ENCODE results near the gene QPRT.

DNA sequence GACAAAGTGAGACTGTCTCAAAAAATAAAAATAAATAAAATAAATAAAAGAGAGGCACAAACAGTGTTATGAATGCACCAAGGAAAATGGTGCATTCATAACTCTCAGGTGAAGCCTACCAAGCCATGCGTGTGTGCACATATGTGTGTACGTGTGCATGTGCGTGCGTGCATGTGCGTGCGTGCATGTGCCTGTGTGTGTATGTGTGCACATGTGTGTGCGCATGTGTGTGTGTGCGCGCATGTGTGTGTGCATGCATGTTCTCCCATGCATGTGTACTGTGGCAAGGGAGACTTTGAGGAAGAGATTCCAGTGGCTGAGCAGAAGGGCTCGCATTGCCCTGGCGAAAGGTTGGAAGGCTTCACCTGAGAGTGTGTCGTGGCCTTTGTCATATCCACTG, 11.2 kb upstream of the QPRT start:
- TF ChIP-seq MAX (IDR thresholded peaks at IDR 0.05) = no peak
- TF ChIP-seq RXRA (IDR thresholded peaks at IDR 0.05; ENCODE audit: insufficient read depth, low read depth, low read length) = no peak
- TF ChIP-seq CTCF (IDR thresholded peaks at IDR 0.05; ENCODE audit: control extremely low read depth in 1 of 3, insufficient read depth in 1 of 3, low read depth in 1 of 3, low read length in 3 of 3) = no peak
- TF ChIP-seq RFX5 (IDR thresholded peaks at IDR 0.05; ENCODE audit: borderline replicate concordance, low read depth, low read length) = no peak
- TF ChIP-seq, protein P1, sequence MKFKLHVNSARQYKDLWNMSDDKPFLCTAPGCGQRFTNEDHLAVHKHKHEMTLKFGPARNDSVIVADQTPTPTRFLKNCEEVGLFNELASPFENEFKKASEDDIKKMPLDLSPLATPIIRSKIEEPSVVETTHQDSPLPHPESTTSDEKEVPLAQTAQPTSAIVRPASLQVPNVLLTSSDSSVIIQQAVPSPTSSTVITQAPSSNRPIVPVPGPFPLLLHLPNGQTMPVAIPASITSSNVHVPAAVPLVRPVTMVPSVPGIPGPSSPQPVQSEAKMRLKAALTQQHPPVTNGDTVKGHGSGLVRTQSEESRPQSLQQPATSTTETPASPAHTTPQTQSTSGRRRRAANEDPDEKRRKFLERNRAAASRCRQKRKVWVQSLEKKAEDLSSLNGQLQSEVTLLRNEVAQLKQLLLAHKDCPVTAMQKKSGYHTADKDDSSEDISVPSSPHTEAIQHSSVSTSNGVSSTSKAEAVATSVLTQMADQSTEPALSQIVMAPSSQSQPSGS (IDR thresholded peaks at IDR 0.05; ENCODE audit: low read length) = no peak
- TF ChIP-seq GABPA (IDR thresholded peaks at IDR 0.05; ENCODE audit: borderline replicate concordance, insufficient read depth, low read length) = no peak
- no peak for TF ChIP-seq POLR2A (IDR thresholded peaks at IDR 0.05; ENCODE audit: control extremely low read depth in 1 of 2, low read depth in 2 of 2, low read length in 2 of 2)
- no peak for TF ChIP-seq RAD21 (IDR thresholded peaks at IDR 0.05 in 1 of 2, conservative IDR thresholded peaks at IDR 0.05 in 1 of 2; ENCODE audit: low read depth in 2 of 2, low read length in 2 of 2)
- no peak for TF ChIP-seq ASH2L (IDR thresholded peaks at IDR 0.05; ENCODE audit: low read length)
- no peak for TF ChIP-seq JUND (IDR thresholded peaks at IDR 0.05; ENCODE audit: low read length)
- no peak for TF ChIP-seq MAFK (IDR thresholded peaks at IDR 0.05; ENCODE audit: low read depth, low read length)
